ENCODE data around the gene MIDN. TPM values are rescaled to one million over a fixed set of nuclear protein-coding genes. Genes with fewer than 3 reads are reported as not detected.

Gene MIDN
- total and polyA plus RNA-seq, 10 of the 15 experiments (the other 5 are each of a cell fraction or from before 2014, with no cell fraction given) = 0.38 to 51.5 (median 7.2) TPM

DNA sequence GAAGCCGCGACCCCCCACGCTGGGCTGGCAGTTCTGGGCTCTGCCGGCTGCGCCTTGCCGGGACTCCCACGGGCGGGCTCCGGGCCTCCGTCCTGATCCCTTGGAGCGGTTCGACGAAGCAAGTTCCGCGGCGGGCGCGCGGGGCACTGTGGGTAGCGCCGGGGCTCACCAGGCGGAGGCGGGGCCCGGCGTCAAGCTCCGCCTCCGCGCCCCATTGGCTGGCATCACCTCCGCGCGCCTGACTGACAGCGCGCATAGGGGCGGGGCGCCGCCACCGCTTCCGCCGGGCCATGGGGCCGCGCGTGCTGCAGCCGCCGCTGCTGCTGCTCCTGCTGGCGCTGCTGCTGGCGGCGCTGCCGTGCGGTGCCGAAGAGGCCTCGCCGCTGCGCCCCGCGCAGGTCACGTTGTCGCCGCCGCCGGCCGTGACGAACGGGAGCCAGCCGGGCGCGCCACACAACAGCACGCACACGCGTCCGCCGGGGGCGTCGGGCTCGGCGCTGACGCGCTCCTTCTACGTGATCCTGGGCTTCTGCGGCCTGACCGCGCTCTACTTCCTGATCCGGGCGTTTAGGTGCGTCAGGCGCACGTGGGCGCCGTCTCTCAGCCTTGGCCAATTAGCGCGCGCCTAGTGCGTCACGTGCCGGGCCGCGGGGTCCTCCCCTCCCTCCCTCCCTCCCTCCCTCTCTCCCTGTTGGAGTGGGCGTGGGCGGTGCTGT lies 27.0 kb downstream of the MIDN start, which contains the start of gene FAM174C (continued):
- peak; percentile 99 for TF ChIP-seq GATAD2B (conservative IDR thresholded peaks at IDR 0.05; ENCODE audit: low read depth)
- 0 out of 2 replicates have a peak, but pooled peaks have one; percentile 77 for TF ChIP-seq SIN3A (IDR thresholded peaks at IDR 0.05; ENCODE audit: low read depth, low read length)
- 0 out of 3 replicates have a peak, but pooled peaks have one; percentile 46 for TF ChIP-seq POU2F2 (IDR thresholded peaks at IDR 0.05; ENCODE audit: borderline replicate concordance, low read depth, low read length)
- TF ChIP-seq ZNF217 (IDR thresholded peaks at IDR 0.05) = peak; percentile 87; the same call in 1 of the 2 replicates
- TF ChIP-seq LARP7 (IDR thresholded peaks at IDR 0.05) = peak; percentile 100
- TF ChIP-seq TARDBP (IDR thresholded peaks at IDR 0.05; ENCODE audit: borderline replicate concordance) = no peak
- TF ChIP-seq ETV6 (conservative IDR thresholded peaks at IDR 0.05 in 1 of 2, IDR thresholded peaks at IDR 0.05 in 1 of 2; ENCODE audit: borderline replicate concordance in 1 of 2, low read depth in 1 of 2) = no peak
- TF ChIP-seq, protein P1, sequence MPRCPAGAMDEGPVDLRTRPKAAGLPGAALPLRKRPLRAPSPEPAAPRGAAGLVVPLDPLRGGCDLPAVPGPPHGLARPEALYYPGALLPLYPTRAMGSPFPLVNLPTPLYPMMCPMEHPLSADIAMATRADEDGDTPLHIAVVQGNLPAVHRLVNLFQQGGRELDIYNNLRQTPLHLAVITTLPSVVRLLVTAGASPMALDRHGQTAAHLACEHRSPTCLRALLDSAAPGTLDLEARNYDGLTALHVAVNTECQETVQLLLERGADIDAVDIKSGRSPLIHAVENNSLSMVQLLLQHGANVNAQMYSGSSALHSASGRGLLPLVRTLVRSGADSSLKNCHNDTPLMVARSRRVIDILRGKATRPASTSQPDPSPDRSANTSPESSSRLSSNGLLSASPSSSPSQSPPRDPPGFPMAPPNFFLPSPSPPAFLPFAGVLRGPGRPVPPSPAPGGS (IDR thresholded peaks at IDR 0.05; ENCODE audit: borderline replicate concordance, insufficient read depth, low read depth, low read length, poor library complexity, severe bottlenecking) = no peak
- peak; percentile 67 for TF ChIP-seq RELA (IDR thresholded peaks at IDR 0.05; ENCODE audit: borderline replicate concordance, partially characterized antibody)
- peak; percentile 87 for TF ChIP-seq POLR2AphosphoS5 (IDR thresholded peaks at IDR 0.05; ENCODE audit: low read length)
- TF ChIP-seq, protein P2, sequence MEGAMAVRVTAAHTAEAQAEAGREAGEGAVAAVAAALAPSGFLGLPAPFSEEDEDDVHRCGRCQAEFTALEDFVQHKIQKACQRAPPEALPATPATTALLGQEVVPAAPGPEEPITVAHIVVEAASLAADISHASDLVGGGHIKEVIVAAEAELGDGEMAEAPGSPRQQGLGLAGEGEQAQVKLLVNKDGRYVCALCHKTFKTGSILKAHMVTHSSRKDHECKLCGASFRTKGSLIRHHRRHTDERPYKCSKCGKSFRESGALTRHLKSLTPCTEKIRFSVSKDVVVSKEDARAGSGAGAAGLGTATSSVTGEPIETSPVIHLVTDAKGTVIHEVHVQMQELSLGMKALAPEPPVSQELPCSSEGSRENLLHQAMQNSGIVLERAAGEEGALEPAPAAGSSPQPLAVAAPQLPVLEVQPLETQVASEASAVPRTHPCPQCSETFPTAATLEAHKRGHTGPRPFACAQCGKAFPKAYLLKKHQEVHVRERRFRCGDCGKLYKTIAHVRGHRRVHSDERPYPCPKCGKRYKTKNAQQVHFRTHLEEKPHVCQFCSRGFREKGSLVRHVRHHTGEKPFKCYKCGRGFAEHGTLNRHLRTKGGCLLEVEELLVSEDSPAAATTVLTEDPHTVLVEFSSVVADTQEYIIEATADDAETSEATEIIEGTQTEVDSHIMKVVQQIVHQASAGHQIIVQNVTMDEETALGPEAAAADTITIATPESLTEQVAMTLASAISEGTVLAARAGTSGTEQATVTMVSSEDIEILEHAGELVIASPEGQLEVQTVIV (IDR thresholded peaks at IDR 0.05; ENCODE audit: borderline replicate concordance, partially characterized antibody) = peak; percentile 16
- TF ChIP-seq SPI1 (IDR thresholded peaks at IDR 0.05; ENCODE audit: borderline replicate concordance, insufficient read depth, low read depth, low read length) = no peak
- TF ChIP-seq HDGF (IDR thresholded peaks at IDR 0.05) = no peak
- peak in 1 of 2 experiments; percentile 91 for TF ChIP-seq SRF (IDR thresholded peaks at IDR 0.05; ENCODE audit: low read depth in 2 of 2, low read length in 2 of 2)
- TF ChIP-seq TAF1 (IDR thresholded peaks at IDR 0.05; ENCODE audit: borderline replicate concordance, low read depth, low read length) = peak; percentile 59; the same call in 1 of the 2 replicates
- peak; percentile 94 for TF ChIP-seq BACH1 (IDR thresholded peaks at IDR 0.05; ENCODE audit: borderline replicate concordance)
- peak; percentile 94; the same call in 1 of the 2 replicates for TF ChIP-seq ZNF207 (IDR thresholded peaks at IDR 0.05; ENCODE audit: borderline replicate concordance)
- no peak for TF ChIP-seq SMC3 (IDR thresholded peaks at IDR 0.05; ENCODE audit: borderline replicate concordance, low read length)
- TF ChIP-seq, protein P3, sequence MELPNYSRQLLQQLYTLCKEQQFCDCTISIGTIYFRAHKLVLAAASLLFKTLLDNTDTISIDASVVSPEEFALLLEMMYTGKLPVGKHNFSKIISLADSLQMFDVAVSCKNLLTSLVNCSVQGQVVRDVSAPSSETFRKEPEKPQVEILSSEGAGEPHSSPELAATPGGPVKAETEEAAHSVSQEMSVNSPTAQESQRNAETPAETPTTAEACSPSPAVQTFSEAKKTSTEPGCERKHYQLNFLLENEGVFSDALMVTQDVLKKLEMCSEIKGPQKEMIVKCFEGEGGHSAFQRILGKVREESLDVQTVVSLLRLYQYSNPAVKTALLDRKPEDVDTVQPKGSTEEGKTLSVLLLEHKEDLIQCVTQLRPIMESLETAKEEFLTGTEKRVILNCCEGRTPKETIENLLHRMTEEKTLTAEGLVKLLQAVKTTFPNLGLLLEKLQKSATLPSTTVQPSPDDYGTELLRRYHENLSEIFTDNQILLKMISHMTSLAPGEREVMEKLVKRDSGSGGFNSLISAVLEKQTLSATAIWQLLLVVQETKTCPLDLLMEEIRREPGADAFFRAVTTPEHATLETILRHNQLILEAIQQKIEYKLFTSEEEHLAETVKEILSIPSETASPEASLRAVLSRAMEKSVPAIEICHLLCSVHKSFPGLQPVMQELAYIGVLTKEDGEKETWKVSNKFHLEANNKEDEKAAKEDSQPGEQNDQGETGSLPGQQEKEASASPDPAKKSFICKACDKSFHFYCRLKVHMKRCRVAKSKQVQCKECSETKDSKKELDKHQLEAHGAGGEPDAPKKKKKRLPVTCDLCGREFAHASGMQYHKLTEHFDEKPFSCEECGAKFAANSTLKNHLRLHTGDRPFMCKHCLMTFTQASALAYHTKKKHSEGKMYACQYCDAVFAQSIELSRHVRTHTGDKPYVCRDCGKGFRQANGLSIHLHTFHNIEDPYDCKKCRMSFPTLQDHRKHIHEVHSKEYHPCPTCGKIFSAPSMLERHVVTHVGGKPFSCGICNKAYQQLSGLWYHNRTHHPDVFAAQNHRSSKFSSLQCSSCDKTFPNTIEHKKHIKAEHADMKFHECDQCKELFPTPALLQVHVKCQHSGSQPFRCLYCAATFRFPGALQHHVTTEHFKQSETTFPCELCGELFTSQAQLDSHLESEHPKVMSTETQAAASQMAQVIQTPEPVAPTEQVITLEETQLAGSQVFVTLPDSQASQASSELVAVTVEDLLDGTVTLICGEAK (IDR thresholded peaks at IDR 0.05; ENCODE audit: borderline replicate concordance) = no peak

All from GM12878 (cell line).